Neural cell (in vitro differentiated cells): Measurements from ENCODE around the gene FUT7.

ENCODE experiments used
- CTCF ChIP-seq: fragments of 450-650 bp; IDR thresholded peaks from 2 replicates; pipeline ENCODE4 v1.5.1; 2014; ENCODE audit warnings: antibody characterized with exemption, mild to moderate bottlenecking, moderate library complexity; ENCODE audit not compliant: poor library complexity, severe bottlenecking
- EP300 ChIP-seq: fragments of 450-650 bp; conservative IDR thresholded peaks from 2 replicates; pipeline ENCODE4 v1.6.1; 2014; ENCODE audit warnings: antibody characterized with exemption, mild to moderate bottlenecking, moderate library complexity; ENCODE audit not compliant: poor library complexity, severe bottlenecking
- EZH2 ChIP-seq: fragments of 200-600, 300-800 bp; shearing (Covaris generic), sonication (generic); IDR thresholded peaks from 2 replicates; pipeline ENCODE4 v1.6.1; 2014; ENCODE audit warnings: antibody characterized with exemption, low read length, borderline replicate concordance, mild to moderate bottlenecking; ENCODE audit not compliant: insufficient read depth, poor library complexity, severe bottlenecking
- RAD21 ChIP-seq: fragments of 450-650 bp; conservative IDR thresholded peaks from 2 replicates; pipeline ENCODE4 v1.6.1; 2014; ENCODE audit warnings: antibody characterized with exemption, mild to moderate bottlenecking, moderate library complexity
- TAF1 ChIP-seq: IDR thresholded peaks from 2 replicates; pipeline ENCODE4 v1.6.1; 2012; ENCODE audit warnings: low read depth
- TF ChIP-seq, protein P1 (sequence below): IDR thresholded peaks from 2 replicates; pipeline ENCODE4 v1.6.1; 2012; ENCODE audit warnings: borderline replicate concordance

- TF ChIP-seq CTCF (no peak), RAD21 (no peak), TAF1 (no peak), EP300 (no peak), EZH2 (no peak)
- TF ChIP-seq, protein P1, sequence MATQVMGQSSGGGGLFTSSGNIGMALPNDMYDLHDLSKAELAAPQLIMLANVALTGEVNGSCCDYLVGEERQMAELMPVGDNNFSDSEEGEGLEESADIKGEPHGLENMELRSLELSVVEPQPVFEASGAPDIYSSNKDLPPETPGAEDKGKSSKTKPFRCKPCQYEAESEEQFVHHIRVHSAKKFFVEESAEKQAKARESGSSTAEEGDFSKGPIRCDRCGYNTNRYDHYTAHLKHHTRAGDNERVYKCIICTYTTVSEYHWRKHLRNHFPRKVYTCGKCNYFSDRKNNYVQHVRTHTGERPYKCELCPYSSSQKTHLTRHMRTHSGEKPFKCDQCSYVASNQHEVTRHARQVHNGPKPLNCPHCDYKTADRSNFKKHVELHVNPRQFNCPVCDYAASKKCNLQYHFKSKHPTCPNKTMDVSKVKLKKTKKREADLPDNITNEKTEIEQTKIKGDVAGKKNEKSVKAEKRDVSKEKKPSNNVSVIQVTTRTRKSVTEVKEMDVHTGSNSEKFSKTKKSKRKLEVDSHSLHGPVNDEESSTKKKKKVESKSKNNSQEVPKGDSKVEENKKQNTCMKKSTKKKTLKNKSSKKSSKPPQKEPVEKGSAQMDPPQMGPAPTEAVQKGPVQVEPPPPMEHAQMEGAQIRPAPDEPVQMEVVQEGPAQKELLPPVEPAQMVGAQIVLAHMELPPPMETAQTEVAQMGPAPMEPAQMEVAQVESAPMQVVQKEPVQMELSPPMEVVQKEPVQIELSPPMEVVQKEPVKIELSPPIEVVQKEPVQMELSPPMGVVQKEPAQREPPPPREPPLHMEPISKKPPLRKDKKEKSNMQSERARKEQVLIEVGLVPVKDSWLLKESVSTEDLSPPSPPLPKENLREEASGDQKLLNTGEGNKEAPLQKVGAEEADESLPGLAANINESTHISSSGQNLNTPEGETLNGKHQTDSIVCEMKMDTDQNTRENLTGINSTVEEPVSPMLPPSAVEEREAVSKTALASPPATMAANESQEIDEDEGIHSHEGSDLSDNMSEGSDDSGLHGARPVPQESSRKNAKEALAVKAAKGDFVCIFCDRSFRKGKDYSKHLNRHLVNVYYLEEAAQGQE = no peak
Observed at GRCh38 chr9:137039611-137040366, 7.9 kb upstream of the FUT7 start.
